ENCODE measurements around the gene BAG1.

BAG1 gene

DNA sequence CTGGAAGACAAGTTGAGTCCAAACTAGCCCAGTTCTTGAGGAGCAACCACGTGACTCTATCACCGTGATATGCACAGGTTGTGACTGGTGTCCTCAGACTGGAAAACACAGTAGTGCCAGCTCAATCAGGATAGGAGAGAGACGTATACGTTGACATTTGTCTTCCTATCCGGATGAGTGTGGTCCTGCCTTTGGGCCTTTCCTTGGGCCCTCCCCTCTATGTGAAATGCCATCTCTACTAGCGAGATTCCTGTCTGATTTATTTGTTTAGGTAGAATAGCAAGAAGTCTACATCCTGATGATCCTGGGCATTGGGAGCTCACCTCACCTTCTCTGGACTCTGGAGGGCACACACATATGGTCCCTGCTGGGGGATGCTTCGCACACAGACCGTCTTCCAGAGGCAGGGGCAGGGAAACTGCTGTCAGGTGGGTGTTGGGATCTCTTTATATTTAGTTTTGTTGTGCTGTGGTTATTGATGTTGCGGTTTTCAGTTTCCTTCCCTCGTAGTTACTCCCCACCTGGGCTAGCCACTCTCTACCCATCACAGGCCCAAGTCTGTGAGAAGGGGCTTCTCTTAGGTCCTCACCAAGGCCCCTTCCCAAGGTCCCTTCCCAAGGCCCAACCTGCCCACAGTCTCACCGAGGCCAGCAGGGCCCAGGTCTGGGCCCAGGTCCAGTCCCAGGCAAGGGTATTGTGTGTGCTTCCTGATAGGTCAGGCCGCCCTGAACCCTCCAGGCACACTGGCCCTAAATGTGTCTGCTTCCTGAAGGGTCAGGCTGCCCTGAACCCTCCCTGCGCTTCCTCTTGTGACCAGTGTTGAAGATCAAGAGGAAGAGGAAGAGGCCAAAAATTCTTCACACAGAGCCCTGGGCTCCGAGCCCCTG is 43.6 kb downstream of the BAG1 start:
- in situ Hi-C loops (cut with MboI; ENCODE audit: low sequenced_read_pairs): no loop called here

DNA sequence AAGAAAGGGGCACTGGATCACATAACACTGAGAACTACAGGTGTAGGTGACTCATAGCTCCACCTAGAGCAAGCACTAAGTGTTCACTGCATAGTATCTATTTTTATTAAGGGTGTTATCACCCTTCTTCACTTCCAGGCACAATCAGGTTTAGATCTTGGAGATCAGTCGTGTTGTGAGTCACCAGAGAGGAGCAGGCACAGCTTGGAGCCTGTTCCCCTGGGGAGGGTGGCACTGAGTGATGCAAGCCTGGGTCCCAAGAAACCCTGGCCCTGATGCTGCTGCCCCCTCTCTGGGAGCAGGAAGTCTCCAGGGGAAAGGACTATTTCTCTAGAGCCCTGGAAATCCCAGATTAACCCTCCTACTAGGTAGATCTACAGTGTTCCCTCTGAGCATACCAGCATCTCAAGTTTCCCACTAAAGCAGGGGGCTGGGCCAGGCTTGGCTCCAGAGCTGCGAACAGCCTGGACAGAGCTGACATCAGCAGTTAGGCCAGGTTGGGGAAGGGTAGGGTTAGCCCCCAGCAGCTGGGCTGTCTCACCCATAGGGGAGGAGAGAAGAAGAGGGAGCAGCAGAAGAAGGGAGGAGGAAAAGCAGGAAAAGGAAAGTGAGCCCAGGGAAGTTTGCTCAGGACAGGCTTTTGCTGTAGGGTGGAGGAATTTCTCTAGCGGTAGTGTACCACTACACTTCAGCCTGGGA is 52.7 kb downstream of the BAG1 start:
- in situ Hi-C loops (cut with MboI; ENCODE audit: low sequenced_read_pairs): loop anchor here (10.0 kb wide), 1 partner anchor 127 kb away; no protein-coding TSS in a partner anchor

DNA sequence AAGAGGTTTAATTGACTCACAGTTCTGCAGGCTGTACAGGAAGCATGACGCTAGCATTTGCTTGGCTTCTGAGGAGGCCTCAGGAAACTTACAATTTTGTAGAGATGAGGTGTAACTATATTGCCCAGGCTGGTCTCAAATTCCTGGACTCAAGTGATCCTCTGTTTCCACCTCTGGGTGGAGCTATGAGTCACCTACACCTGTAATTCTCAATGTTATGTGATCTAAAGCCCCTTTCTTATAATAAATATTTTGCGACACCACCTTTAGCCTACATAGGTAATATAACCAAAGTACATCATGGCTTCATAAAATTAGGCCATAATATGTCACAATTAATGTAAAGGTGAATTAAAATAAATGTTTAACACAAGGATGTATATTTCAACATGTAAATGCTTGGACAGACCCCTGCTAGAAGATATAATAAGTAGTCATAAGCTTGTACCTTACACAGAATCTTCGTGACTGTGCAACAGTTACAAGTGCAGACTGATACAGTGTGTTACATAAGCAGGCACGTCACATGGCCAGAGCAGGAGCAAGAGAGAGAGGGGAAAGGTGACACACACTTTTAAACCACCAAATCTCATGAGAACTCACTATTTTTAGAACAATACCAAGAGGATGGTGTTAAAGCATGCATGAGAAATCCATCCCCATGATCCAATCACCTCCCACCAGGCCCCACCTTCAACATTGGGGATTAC is 54.3 kb downstream of the BAG1 start:
- in situ Hi-C loops (cut with MboI; ENCODE audit: low sequenced_read_pairs): loop anchor here (10.0 kb wide), 1 partner anchor 125 kb away; no protein-coding TSS in a partner anchor

DNA sequence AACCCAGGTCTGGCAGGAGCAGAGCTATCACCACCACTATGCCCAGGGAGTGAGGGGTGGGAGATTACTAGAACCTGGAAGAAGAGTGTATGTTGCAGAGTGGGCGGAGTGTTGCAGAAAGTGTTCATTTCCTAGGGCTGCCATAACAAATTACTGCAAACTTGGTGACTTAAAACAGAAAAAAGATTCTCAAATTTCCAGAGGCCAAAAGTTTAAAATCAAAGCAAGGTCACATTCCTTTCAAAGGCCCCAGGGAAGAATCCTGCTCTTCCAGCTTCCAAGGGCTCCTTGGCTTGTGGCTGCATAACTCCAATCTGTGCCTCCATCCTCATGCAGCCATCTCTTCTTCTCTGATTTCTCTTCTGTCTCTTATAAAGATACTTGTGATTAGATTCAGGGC is 55.1 kb downstream of the BAG1 start:
- in situ Hi-C loops (cut with MboI; ENCODE audit: low sequenced_read_pairs): no loop called here

DNA sequence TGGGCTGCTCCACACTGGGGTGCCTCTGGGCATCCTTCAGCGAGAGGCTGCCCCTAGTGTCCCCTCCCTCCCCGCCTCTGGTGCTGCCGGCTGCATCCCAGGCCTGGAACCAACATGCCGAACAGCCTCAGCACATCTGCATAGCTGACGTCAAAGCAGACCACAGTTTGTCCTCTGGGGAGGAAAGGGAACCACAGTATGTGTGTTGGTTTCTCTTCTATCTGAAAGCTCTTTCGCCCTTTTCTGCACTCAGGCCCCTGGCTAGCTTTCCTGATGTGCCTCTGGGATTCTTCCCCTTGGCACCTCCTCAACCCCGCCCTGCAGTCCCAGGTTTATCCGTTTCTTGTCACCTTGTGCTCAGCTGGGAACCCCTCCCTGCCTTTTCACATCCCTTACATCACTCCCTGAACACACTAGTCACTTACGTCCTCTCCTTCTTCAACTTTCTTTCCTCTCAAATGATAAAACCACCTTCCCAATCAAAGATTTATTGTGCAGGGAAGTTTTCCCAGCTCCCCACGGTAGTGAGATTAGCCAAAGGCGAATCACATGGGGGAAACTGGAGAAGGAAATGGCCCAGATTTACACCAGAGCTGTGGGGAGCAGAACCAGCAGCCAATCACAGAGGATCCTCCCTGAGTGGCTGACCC is 61.8 kb downstream of the BAG1 start:
- in situ Hi-C loops (cut with MboI; ENCODE audit: low sequenced_read_pairs): no loop called here
